Measurements from ENCODE around the gene KIAA0825.

DNA sequence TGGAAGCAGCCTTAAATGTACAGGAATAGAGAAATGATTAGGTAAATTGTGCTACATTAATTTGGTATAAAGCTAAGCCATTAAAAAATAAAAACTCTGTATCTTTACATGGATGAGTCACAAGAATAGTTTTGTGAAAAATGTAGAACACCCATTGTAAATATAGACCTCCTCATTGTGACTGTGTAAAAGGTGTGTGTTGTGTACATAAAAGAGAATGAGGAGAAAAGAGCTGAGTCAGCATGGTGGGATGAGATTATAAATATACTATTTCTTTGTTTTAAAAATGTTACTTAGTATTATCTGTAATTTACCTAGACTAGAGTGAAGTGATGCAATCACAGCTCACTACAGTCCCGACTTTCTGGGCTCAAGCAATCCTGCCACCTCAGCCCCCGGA, 250.5 kb downstream of the KIAA0825 start:
- TF ChIP-seq, protein P1, sequence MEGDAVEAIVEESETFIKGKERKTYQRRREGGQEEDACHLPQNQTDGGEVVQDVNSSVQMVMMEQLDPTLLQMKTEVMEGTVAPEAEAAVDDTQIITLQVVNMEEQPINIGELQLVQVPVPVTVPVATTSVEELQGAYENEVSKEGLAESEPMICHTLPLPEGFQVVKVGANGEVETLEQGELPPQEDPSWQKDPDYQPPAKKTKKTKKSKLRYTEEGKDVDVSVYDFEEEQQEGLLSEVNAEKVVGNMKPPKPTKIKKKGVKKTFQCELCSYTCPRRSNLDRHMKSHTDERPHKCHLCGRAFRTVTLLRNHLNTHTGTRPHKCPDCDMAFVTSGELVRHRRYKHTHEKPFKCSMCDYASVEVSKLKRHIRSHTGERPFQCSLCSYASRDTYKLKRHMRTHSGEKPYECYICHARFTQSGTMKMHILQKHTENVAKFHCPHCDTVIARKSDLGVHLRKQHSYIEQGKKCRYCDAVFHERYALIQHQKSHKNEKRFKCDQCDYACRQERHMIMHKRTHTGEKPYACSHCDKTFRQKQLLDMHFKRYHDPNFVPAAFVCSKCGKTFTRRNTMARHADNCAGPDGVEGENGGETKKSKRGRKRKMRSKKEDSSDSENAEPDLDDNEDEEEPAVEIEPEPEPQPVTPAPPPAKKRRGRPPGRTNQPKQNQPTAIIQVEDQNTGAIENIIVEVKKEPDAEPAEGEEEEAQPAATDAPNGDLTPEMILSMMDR (IDR thresholded peaks at IDR 0.05; ENCODE audit: low read depth, low read length): no peak
- no peak for TF ChIP-seq POLR2A (IDR thresholded peaks at IDR 0.05; ENCODE audit: extremely low read depth, insufficient read length)
